ENCODE results near the gene MAMDC2. TPM values are rescaled to one million over a fixed set of nuclear protein-coding genes. Genes with fewer than 3 reads are reported as not detected.

MAMDC2 gene
- total RNA-seq, 2 experiments from 2014 or later, result not detected

GRCh38 chr9:70020991-70021571 is 22.6 kb upstream of the MAMDC2 start:
- peaks cover 11% of the 10 kb centered on the region for H3K27me3 Mint-ChIP-seq
- no peak overlapping the region for H3K27ac Mint-ChIP-seq
- no peaks in the 10 kb centered on the region for H3K9me3 Mint-ChIP-seq
- intact Hi-C loops (cut with micrococcal nuclease), result no loop called here
- H3K36me3 Mint-ChIP-seq (ENCODE audit: low read depth), result no peaks in the 10 kb centered on the region
- ChIA-PET POLR2A (interaction anchor here (0.6 kb wide), 1 partner anchor 650 kb away, joined by 3 read pairs; no protein-coding TSS in a partner anchor), CTCF (interaction anchor here (1.6 kb wide), 1 partner anchor 90 kb away, joined by 5 read pairs; no protein-coding TSS in a partner anchor)
- no peak overlapping the region for H3K4me3 Mint-ChIP-seq
- no peak for ATAC-seq
- H3K4me1 Mint-ChIP-seq (ENCODE audit: low read depth), result no peaks in the 10 kb centered on the region
- no peak for DNase-seq
- TF ChIP-seq CTCF (IDR thresholded peaks at IDR 0.05), result no peak

- TF ChIP-seq CTCF (IDR thresholded peaks at IDR 0.05), result no peak
- no peak for ATAC-seq
- POLR2A ChIA-PET, result no interaction called here
- CTCF ChIA-PET, result no interaction called here
- no peak overlapping the region for H3K27ac Mint-ChIP-seq
- peaks cover 11% of the 10 kb centered on the region for H3K27me3 Mint-ChIP-seq
- H3K4me1 Mint-ChIP-seq (ENCODE audit: low read depth), result no peaks in the 10 kb centered on the region
- intact Hi-C loops (cut with micrococcal nuclease), result no loop called here
- no peaks in the 10 kb centered on the region for H3K9me3 Mint-ChIP-seq
- H3K4me3 Mint-ChIP-seq, result no peak overlapping the region
- H3K36me3 Mint-ChIP-seq (ENCODE audit: low read depth), result no peaks in the 10 kb centered on the region
- no peak for DNase-seq
Observed at GRCh38 chr9:70028287-70028686, 15.4 kb upstream of the MAMDC2 start.

- H3K9me3 Mint-ChIP-seq, result no peaks in the 10 kb centered on the region
- DNase-seq (no peak), ATAC-seq (no peak)
- H3K27ac Mint-ChIP-seq, result no peak overlapping the region
- TF ChIP-seq CTCF (IDR thresholded peaks at IDR 0.05), result no peak
- ChIA-PET POLR2A (no interaction called here), CTCF (no interaction called here)
- peaks cover 9% of the 10 kb centered on the region for H3K27me3 Mint-ChIP-seq
- intact Hi-C loops (cut with micrococcal nuclease), result no loop called here
- no peak overlapping the region for H3K4me3 Mint-ChIP-seq
- no peaks in the 10 kb centered on the region for H3K4me1 Mint-ChIP-seq (ENCODE audit: low read depth)
- no peaks in the 10 kb centered on the region for H3K36me3 Mint-ChIP-seq (ENCODE audit: low read depth)
Observed at GRCh38 chr9:70030156-70030555, 13.5 kb upstream of the MAMDC2 start.

GRCh38 chr9:70031141-70031545 is 12.5 kb upstream of the MAMDC2 start:
- no peak for ATAC-seq
- Mint-ChIP-seq H3K9me3 (no peaks in the 10 kb centered on the region), H3K4me1 (ENCODE audit: low read depth) (no peaks in the 10 kb centered on the region), H3K27me3 (peaks cover 5% of the 10 kb centered on the region), H3K27ac (no peak overlapping the region), H3K36me3 (ENCODE audit: low read depth) (no peaks in the 10 kb centered on the region), H3K4me3 (no peak overlapping the region)
- intact Hi-C loops (cut with micrococcal nuclease), result no loop called here
- no peak for TF ChIP-seq CTCF (IDR thresholded peaks at IDR 0.05)
- no peak for DNase-seq
- POLR2A ChIA-PET, result no interaction called here
- CTCF ChIA-PET, result no interaction called here

- no peak for DNase-seq
Observed at GRCh38 chr9:70034271-70034711, 9.4 kb upstream of the MAMDC2 start.

More at GRCh38 chr9:70034271-70034711, 9.4 kb upstream of the MAMDC2 start:
- ChIA-PET CTCF (no interaction called here), POLR2A (interaction anchor here (1.3 kb wide), 1 partner anchor 8 kb away, joined by 3 read pairs; no protein-coding TSS in a partner anchor)
- peaks cover 3% of the 10 kb centered on the region for H3K36me3 Mint-ChIP-seq (ENCODE audit: low read depth)
- no peak overlapping the region for H3K4me3 Mint-ChIP-seq
- H3K27ac Mint-ChIP-seq, result no peak overlapping the region
- peaks cover 3% of the 10 kb centered on the region for H3K27me3 Mint-ChIP-seq
- no peak for ATAC-seq
- H3K4me1 Mint-ChIP-seq (ENCODE audit: low read depth), result no peaks in the 10 kb centered on the region
- intact Hi-C loops (cut with micrococcal nuclease), result no loop called here
- H3K9me3 Mint-ChIP-seq, result peaks cover 4% of the 10 kb centered on the region
- TF ChIP-seq CTCF (IDR thresholded peaks at IDR 0.05), result no peak

All from activated CD8-positive, alpha-beta T cell treated with anti-CD3 and anti-CD28 coated beads for 36 hours (primary cell).